HEK293 (cell line): ENCODE data around the gene CASP7.

Experiments
- CTCF ChIA-PET: fragments of 350-600 bp; formaldehyde crosslinking; extraction: SDS; loops from one replicate; lab custom pipeline; 2021; ENCODE audit warnings: antibody characterized with exemption; lab: Yijun Ruan, JAX
- POLR2A ChIA-PET: fragments of 300-600 bp; formaldehyde crosslinking; extraction: SDS; loops from one replicate; lab custom pipeline; 2020; ENCODE audit warnings: antibody characterized with exemption, inconsistent platforms; lab: Yijun Ruan, JAX
- H3K27ac ChIP-seq: fragments of 200-500 bp; sonication (Bioruptor generic); 2 replicates; pipeline ENCODE4 v1.5.1; 2014; ENCODE audit warnings: low read depth, low read length, control low read depth, inconsistent platforms; ENCODE audit errors: extremely low read depth
- H3K36me3 ChIP-seq, 2 experiments: fragments of 200-500 bp in 1 of 2; sonication (Bioruptor generic) in 1 of 2; 1 replicate in 1 of 2; 2 replicates in 1 of 2; pipeline ENCODE4 v1.5.1; 2014 to 2017; ENCODE audit warnings: inconsistent platforms in 2 of 2, low read length in 2 of 2; ENCODE audit not compliant: control insufficient read depth in 2 of 2, insufficient read depth in 1 of 2
- H3K4me1 ChIP-seq: fragments of 200-500 bp; sonication (Bioruptor generic); 2 replicates; pipeline ENCODE4 v1.5.1; 2014; ENCODE audit warnings: mild to moderate bottlenecking, low read length, inconsistent platforms; ENCODE audit not compliant: control insufficient read depth, insufficient read depth
- H3K4me3 ChIP-seq: 2 replicates; pipeline ENCODE4 v1.5.1; 2011; ENCODE audit warnings: low read depth, mild to moderate bottlenecking, control low read depth, low read length, moderate library complexity
- H3K9me3 ChIP-seq: fragments of 200-500 bp; sonication (Bioruptor generic); 2 replicates; pipeline ENCODE4 v1.5.1; 2014; ENCODE audit warnings: low read depth, low read length, inconsistent platforms; ENCODE audit not compliant: control insufficient read depth, insufficient read depth
- HIC1 ChIP-seq: fragments of 450-650 bp; formaldehyde crosslinking; IDR thresholded peaks from 2 replicates; pipeline ENCODE4 v1.5.1; 2016; ENCODE audit warnings: missing biosample characterization, missing genetic modification characterization
- HOXD13 ChIP-seq: sonication (generic); formaldehyde crosslinking; IDR thresholded peaks from 2 replicates; pipeline ENCODE4 v1.8.0; 2022; ENCODE audit warnings: missing genetic modification reagents, borderline replicate concordance
- PRDM2 ChIP-seq: fragments of 450-650 bp; formaldehyde crosslinking; IDR thresholded peaks from 2 replicates; pipeline ENCODE4 v1.5.1; 2016; ENCODE audit warnings: missing biosample characterization, missing genetic modification characterization, borderline replicate concordance
- REPIN1 ChIP-seq: fragments of 450-650 bp; formaldehyde crosslinking; IDR thresholded peaks from 2 replicates; pipeline ENCODE4 v1.5.1; 2017; ENCODE audit warnings: missing biosample characterization, missing genetic modification characterization, low read depth
- SCRT1 ChIP-seq: fragments of 450-650 bp; formaldehyde crosslinking; IDR thresholded peaks from 2 replicates; pipeline ENCODE4 v1.5.1; 2016; ENCODE audit warnings: missing biosample characterization, missing genetic modification characterization, borderline replicate concordance
- ZBTB1 ChIP-seq: fragments of 450-650 bp; formaldehyde crosslinking; IDR thresholded peaks from 2 replicates; pipeline ENCODE4 v1.5.1; 2016; ENCODE audit warnings: missing biosample characterization, missing genetic modification characterization
- ZBTB48 ChIP-seq: fragments of 450-650 bp; formaldehyde crosslinking; IDR thresholded peaks from 2 replicates; pipeline ENCODE4 v1.5.1; 2016; ENCODE audit warnings: missing biosample characterization, missing genetic modification characterization
- ZBTB8A ChIP-seq: fragments of 450-650 bp; formaldehyde crosslinking; IDR thresholded peaks from 2 replicates; pipeline ENCODE4 v1.5.1; 2016; ENCODE audit warnings: missing biosample characterization, missing genetic modification characterization
- ZFHX2 ChIP-seq: fragments of 450-650 bp; formaldehyde crosslinking; conservative IDR thresholded peaks from 2 replicates; pipeline ENCODE4 v1.5.1; 2016; ENCODE audit warnings: missing biosample characterization, missing genetic modification characterization
- ZNF169 ChIP-seq: fragments of 450-650 bp; formaldehyde crosslinking; IDR thresholded peaks from 2 replicates; pipeline ENCODE4 v1.5.1; 2016; ENCODE audit warnings: missing biosample characterization, missing genetic modification characterization
- ZNF184 ChIP-seq: fragments of 450-650 bp; IDR thresholded peaks from 2 replicates; pipeline ENCODE4 v1.5.1; 2018; ENCODE audit warnings: missing biosample characterization, mild to moderate bottlenecking, missing genetic modification characterization
- ZNF302 ChIP-seq: fragments of 450-650 bp; formaldehyde crosslinking; IDR thresholded peaks from 2 replicates; pipeline ENCODE4 v1.5.1; 2016; ENCODE audit warnings: missing biosample characterization, missing genetic modification characterization, low read depth
- ZNF311 ChIP-seq: fragments of 450-650 bp; formaldehyde crosslinking; IDR thresholded peaks from 2 replicates; pipeline ENCODE4 v1.5.1; 2017; ENCODE audit warnings: missing biosample characterization, missing genetic modification characterization, borderline replicate concordance
- TF ChIP-seq, protein P1 (sequence below): fragments of 450-650 bp; formaldehyde crosslinking; IDR thresholded peaks from 2 replicates; pipeline ENCODE4 v1.5.1; 2017; ENCODE audit warnings: missing biosample characterization, missing genetic modification characterization
- TF ChIP-seq, protein P2 (sequence below): fragments of 450-650 bp; formaldehyde crosslinking; IDR thresholded peaks from 2 replicates; pipeline ENCODE4 v1.5.1; 2016; ENCODE audit warnings: missing biosample characterization, missing genetic modification characterization

Gene CASP7

DNA sequence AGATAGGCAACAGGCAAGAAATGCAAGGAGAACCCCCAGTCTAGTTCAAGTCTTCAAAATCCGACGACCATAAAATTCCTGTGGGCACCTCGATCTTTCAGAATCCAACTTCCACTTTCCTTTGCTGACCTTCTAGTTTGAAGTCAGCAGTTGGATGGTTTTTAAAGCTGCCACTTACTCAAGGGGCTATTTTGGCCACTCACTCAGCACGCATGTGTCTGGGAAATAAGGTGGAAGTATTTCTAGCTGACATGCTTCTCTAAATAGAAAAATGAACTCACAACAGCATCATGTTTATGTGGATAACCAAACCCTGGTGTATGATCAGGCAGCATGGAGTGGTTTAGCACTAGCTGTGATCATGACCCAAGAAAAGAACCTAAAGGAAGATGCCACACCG is 15.8 kb upstream of the CASP7 start, which contains the start of gene NRAP:
NRAP (minus strand) TSS at position 134 of the 400 bp plus-strand sequence. CDS start 159 bp downstream, outside the sequence.
- no peak for TF ChIP-seq ZNF184
- TF ChIP-seq ZNF302 (tag by site-specific recombination): no peak
- TF ChIP-seq, protein P1, sequence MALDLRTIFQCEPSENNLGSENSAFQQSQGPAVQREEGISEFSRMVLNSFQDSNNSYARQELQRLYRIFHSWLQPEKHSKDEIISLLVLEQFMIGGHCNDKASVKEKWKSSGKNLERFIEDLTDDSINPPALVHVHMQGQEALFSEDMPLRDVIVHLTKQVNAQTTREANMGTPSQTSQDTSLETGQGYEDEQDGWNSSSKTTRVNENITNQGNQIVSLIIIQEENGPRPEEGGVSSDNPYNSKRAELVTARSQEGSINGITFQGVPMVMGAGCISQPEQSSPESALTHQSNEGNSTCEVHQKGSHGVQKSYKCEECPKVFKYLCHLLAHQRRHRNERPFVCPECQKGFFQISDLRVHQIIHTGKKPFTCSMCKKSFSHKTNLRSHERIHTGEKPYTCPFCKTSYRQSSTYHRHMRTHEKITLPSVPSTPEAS: no peak
- TF ChIP-seq ZBTB48: no peak
- no peak for TF ChIP-seq ZNF311 (tag by site-specific recombination)
- TF ChIP-seq ZNF169 (tag by site-specific recombination): no peak
- no peak for TF ChIP-seq PRDM2 (tag by site-specific recombination)
- no peaks in the 10 kb centered on the region for H3K36me3 ChIP-seq
- ChIA-PET POLR2A (no interaction called here), CTCF (interaction anchor here (0.8 to 1.2 kb wide), 2 partner anchors 15 to 17 kb away, joined by 3 to 6 read pairs; no protein-coding TSS in a partner anchor)
- H3K4me1 ChIP-seq: peaks cover 6% of the 10 kb centered on the region; the same call in 1 of the 2 replicates
- H3K9me3 ChIP-seq: no peaks in the 10 kb centered on the region
- no peak within 1 kb of the TSS for H3K4me3 ChIP-seq
- no peak within 1 kb of the TSS for H3K27ac ChIP-seq

GRCh38 chr10:113665352-113665751 is 14.4 kb upstream of the CASP7 start:
- Histone ChIP-seq H3K4me1 (peaks cover 6% of the 10 kb centered on the region; the same call in 1 of the 2 replicates), H3K9me3 (no peaks in the 10 kb centered on the region), H3K36me3 (no peaks in the 10 kb centered on the region), H3K4me3 (no peak overlapping the region), H3K27ac (no peak overlapping the region)
- POLR2A ChIA-PET: interaction anchor here (0.7 kb wide), 1 partner anchor 28 kb away, joined by 3 read pairs; no protein-coding TSS in a partner anchor
- CTCF ChIA-PET: interaction anchor here (1.2 kb wide), 1 partner anchor 14 kb away, joined by 4 read pairs; no protein-coding TSS in a partner anchor
- TF ChIP-seq, protein P2, sequence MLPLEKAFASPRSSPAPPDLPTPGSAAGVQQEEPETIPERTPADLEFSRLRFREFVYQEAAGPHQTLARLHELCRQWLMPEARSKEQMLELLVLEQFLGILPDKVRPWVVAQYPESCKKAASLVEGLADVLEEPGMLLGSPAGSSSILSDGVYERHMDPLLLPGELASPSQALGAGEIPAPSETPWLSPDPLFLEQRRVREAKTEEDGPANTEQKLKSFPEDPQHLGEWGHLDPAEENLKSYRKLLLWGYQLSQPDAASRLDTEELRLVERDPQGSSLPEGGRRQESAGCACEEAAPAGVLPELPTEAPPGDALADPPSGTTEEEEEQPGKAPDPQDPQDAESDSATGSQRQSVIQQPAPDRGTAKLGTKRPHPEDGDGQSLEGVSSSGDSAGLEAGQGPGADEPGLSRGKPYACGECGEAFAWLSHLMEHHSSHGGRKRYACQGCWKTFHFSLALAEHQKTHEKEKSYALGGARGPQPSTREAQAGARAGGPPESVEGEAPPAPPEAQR: no peak
- TF ChIP-seq SCRT1 (tag by site-specific recombination) (no peak), ZBTB8A (tag by site-specific recombination) (no peak), HIC1 (tag by site-specific recombination) (no peak), ZBTB1 (tag by site-specific recombination) (no peak), REPIN1 (tag by site-specific recombination) (no peak), HOXD13 (CRISPR knock-in tag) (no peak), ZFHX2 (no peak)
